A673 (cell line): ENCODE results near the gene PCOLCE2. TPM values are rescaled to one million over a fixed set of nuclear protein-coding genes. Genes with fewer than 3 reads are reported as not detected.
"Not testable (repeated sequence)": the region's sequence is repeated elsewhere in the genome, so short reads cannot be mapped to it uniquely, and the experiment has no call there.

Experiments
- BruUV-seq: library from RNA; stranded (reverse); fragments of 400-500 nt; replicated peaks from 2 replicates; lab custom pipeline; 2021; lab: Mats Ljungman, UMichigan
- CTCF ChIA-PET: fragments of 300-600 bp; sonication (Branson Sonifier 250); formaldehyde crosslinking; loops from one replicate; lab custom pipeline; 2022; ENCODE audit warnings: antibody characterized with exemption; lab: Charles Lee
- POLR2A ChIA-PET: fragments of 300-600 bp; sonication (Branson Sonifier 250); formaldehyde crosslinking; loops from one replicate; lab custom pipeline; 2022; ENCODE audit warnings: antibody characterized with exemption; ENCODE audit not compliant: low non-redundant PET; lab: Charles Lee
- DNase-seq: peaks from one replicate; pipeline ENCODE4 v3.0.0-alpha.2; 2015; ENCODE audit warnings: low spot score
- H3K27ac ChIP-seq: fragments of 200-600 bp; sonication (generic); 2 replicates; pipeline ENCODE4 v1.5.1; 2016; ENCODE audit warnings: mixed run types, low read depth, mild to moderate bottlenecking, mixed read lengths, antibody characterized with exemption, low read length; ENCODE audit not compliant: poor library complexity, severe bottlenecking
- H3K27me3 ChIP-seq: fragments of 200-600 bp; sonication (generic); replicated peaks from 2 replicates; pipeline ENCODE4 v1.6.1; 2017; ENCODE audit warnings: mixed run types, low read depth, mild to moderate bottlenecking, mixed read lengths, antibody characterized with exemption, low read length; ENCODE audit not compliant: insufficient read depth, poor library complexity
- H3K36me3 ChIP-seq: fragments of 200-600 bp; sonication (generic); 2 replicates; pipeline ENCODE4 v1.6.1; 2016; ENCODE audit warnings: mixed run types, mild to moderate bottlenecking, mixed read lengths, antibody characterized with exemption, low read length; ENCODE audit not compliant: insufficient read depth, poor library complexity, severe bottlenecking
- H3K4me1 ChIP-seq: fragments of 200-600 bp; sonication (generic); 2 replicates; pipeline ENCODE4 v1.6.1; 2017; ENCODE audit warnings: mixed run types, mild to moderate bottlenecking, mixed read lengths, antibody characterized with exemption, low read length; ENCODE audit not compliant: insufficient read depth, poor library complexity, severe bottlenecking
- H3K4me3 ChIP-seq: fragments of 200-600 bp; sonication (generic); 2 replicates; pipeline ENCODE4 v1.5.1; 2016; ENCODE audit warnings: low read depth, mixed run types, mild to moderate bottlenecking, mixed read lengths, low read length; ENCODE audit not compliant: poor library complexity, severe bottlenecking
- H3K9me3 ChIP-seq: fragments of 200-600 bp; sonication (generic); 2 replicates; pipeline ENCODE4 v1.6.1; 2016; ENCODE audit warnings: mixed run types, low read depth, mild to moderate bottlenecking, mixed read lengths, antibody characterized with exemption, low read length; ENCODE audit not compliant: poor library complexity, severe bottlenecking
- EZH2 ChIP-seq: fragments of 200-600 bp; sonication (generic); IDR thresholded peaks from 2 replicates; pipeline ENCODE4 v1.6.1; 2017; ENCODE audit warnings: borderline replicate concordance, low read depth, mild to moderate bottlenecking, mixed read lengths, antibody characterized with exemption, low read length; ENCODE audit not compliant: poor library complexity, severe bottlenecking
- intact Hi-C: fragments of 100-400 bp; cut with micrococcal nuclease; formaldehyde crosslinking; loops from one replicate; pipeline ENCODE4 v1.10.0; 2022; ENCODE audit not compliant: unreplicated experiment
- total RNA-seq: library from RNA; stranded (reverse); gene quantifications from 2 replicates; pipeline ENCODE4 v1.2.3, GENCODE V29; 2021
- TF ChIP-seq, protein P1 (sequence below): fragments of 300-800, 200-600 bp; sonication (generic); conservative IDR thresholded peaks from 2 replicates; pipeline ENCODE4 v1.5.1; 2017; ENCODE audit warnings: low read depth, mild to moderate bottlenecking, antibody characterized with exemption, low read length, moderate library complexity, mixed read lengths

The PCOLCE2 gene
- total RNA-seq, 1 experiment from 2014 or later: 6.4 TPM

DNA sequence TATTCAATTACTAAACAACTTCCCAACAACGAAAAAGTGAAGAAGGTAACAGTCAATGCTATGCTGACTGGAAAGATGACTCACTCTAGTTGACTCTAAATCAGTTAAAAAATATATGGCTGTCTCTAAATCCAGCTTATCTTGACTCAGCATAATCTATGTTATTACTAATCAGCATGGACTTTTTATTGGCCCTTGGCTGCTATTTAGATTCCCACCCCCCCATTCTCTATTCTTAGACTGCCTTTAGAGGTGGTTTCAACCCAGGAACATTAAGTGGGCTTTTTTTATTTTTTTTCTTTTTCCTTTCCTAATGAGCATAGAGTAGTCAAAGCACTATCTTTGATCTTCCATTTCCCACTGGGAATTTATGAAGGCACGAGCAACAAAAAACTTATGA, 1.9 kb downstream of the PCOLCE2 start:
- no peak for TF ChIP-seq EZH2
- TF ChIP-seq, protein P1, sequence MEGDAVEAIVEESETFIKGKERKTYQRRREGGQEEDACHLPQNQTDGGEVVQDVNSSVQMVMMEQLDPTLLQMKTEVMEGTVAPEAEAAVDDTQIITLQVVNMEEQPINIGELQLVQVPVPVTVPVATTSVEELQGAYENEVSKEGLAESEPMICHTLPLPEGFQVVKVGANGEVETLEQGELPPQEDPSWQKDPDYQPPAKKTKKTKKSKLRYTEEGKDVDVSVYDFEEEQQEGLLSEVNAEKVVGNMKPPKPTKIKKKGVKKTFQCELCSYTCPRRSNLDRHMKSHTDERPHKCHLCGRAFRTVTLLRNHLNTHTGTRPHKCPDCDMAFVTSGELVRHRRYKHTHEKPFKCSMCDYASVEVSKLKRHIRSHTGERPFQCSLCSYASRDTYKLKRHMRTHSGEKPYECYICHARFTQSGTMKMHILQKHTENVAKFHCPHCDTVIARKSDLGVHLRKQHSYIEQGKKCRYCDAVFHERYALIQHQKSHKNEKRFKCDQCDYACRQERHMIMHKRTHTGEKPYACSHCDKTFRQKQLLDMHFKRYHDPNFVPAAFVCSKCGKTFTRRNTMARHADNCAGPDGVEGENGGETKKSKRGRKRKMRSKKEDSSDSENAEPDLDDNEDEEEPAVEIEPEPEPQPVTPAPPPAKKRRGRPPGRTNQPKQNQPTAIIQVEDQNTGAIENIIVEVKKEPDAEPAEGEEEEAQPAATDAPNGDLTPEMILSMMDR: no peak
- intact Hi-C loops: no loop called here
- ChIA-PET CTCF (no interaction called here), POLR2A (no interaction called here)
- H3K27ac ChIP-seq: no peak overlapping the region
- no peaks in the 10 kb centered on the region for H3K9me3 ChIP-seq
- H3K4me3 ChIP-seq: no peak overlapping the region
- peaks cover 13% of the 10 kb centered on the region for H3K27me3 ChIP-seq
- DNase-seq: peak; percentile 46
- BruUV-seq: no TSS peak
- no peaks in the 10 kb centered on the region for H3K36me3 ChIP-seq
- H3K4me1 ChIP-seq: peaks cover 16% of the 10 kb centered on the region

DNA sequence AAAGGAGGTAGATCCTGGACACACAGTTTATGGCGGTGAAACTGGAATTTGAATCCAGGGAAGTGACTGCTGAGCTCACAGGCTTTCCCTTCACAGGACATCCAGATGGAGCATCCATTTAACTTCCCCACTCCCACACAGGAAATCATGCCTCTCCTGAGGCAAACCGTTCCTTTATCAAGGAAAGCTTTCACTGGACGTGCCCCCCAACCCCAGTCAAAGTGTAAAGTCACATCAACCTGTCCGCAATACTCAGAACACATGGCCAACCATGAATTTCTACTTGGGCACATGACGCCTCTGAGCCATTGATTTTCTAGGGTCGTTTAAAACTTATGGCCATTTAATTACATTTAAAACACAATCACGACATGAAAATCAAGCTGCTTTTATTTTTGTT, 2.9 kb downstream of the PCOLCE2 start:
- POLR2A ChIA-PET: no interaction called here
- intact Hi-C loops: no loop called here

DNA sequence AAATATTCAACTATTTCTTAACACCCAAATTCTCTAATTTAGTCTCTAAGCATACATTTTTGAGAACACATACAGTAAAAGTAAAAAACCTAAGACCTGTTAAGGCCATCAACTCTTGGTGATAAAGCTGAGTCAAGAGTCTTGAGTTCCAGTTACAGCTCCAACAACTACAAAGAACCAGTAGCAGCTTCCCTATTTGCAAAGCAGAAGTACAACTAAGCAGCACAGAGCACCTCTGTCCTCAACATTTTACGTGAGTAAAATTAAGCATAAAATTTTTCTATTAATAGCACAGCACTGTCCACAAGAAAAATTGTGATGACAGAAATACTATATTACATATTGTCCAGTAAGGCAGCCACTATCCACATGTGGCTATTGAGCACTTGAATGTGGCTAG, 4.4 kb downstream of the PCOLCE2 start:
- intact Hi-C loops: no loop called here
- peaks cover 16% of the 10 kb centered on the region for H3K4me1 ChIP-seq
- BruUV-seq: no TSS peak
- H3K4me3 ChIP-seq: no peak overlapping the region
- peaks cover 5% of the 10 kb centered on the region for H3K27me3 ChIP-seq
- CTCF ChIA-PET: no interaction called here
- no peak for DNase-seq
- H3K27ac ChIP-seq: no peak overlapping the region
- POLR2A ChIA-PET: no interaction called here
- no peaks in the 10 kb centered on the region for H3K9me3 ChIP-seq
- no peak for TF ChIP-seq EZH2
- TF ChIP-seq, protein P1: no peak
- no peaks in the 10 kb centered on the region for H3K36me3 ChIP-seq

More for the DNA sequence above, 2.9 kb downstream of the PCOLCE2 start:
- CTCF ChIA-PET: no interaction called here
- Histone ChIP-seq H3K27me3 (peaks cover 13% of the 10 kb centered on the region), H3K36me3 (no peaks in the 10 kb centered on the region), H3K4me3 (no peak overlapping the region), H3K9me3 (no peaks in the 10 kb centered on the region), H3K4me1 (peaks cover 16% of the 10 kb centered on the region), H3K27ac (no peak overlapping the region)
- TF ChIP-seq EZH2: no peak
- TF ChIP-seq, protein P1: no peak
- BruUV-seq: no TSS peak
- DNase-seq: no peak

DNA sequence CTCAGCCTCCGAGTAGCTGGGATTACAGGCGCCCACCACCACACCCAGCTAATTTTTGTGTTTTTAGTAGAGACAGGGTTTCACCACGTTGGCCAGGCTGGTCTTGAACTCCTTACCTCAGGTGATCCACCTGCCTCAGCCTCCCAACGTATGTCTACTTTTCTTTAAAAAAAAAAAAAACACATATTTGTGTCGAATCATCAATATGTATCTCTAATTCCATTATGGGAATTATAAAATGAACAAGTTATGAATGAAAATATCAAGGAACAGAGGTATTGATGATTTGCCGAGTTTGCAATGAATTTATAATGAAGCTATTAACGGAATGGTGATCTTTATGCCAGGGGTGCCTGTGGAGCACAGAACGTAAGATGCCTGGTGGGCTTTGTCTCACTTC, 5.3 kb downstream of the PCOLCE2 start:
- H3K4me1 ChIP-seq: peaks cover 16% of the 10 kb centered on the region
- H3K4me3 ChIP-seq, BruUV-seq, H3K27me3 ChIP-seq, H3K9me3 ChIP-seq, DNase-seq, intact Hi-C loops, CTCF ChIA-PET, H3K27ac ChIP-seq, POLR2A ChIA-PET, H3K36me3 ChIP-seq: not testable (repeated sequence)
